ENCODE measurements around the gene DIDO1.

DNA sequence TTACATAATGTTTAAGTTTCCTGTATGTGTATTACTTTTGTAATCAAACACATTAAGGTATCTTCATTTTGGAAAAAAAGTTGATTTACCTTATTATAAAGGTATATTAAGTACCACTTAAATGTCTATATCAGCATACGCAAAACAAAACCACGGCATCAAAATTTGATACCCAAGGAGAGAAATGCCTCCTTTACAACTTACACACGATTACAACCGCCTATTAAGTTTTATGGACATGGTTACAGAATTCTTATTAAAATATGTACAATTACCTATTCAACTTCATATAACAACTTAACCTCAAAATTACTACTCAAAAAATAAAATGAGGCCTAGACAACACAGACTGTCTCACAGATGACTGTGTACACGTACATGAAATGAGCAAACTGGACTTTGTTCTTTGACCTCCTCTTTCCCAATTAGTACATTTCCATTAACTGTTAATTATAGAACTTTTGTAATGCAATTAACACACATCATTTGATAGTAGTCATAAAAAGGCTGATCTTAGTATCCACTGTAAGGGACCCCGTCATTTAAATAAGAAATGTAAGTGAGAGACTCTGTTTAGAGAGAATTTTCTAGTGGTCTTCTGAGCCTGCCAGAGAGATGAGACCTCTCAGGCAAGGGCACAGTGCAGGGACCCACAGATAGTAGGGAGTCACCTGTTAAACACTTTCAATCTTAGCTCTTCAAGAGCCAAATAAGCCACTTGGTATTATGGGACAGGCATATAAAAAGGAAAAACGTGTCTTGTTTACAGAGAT is 2.5 kb downstream of the DIDO1 start:
- TF ChIP-seq POLR2A (IDR thresholded peaks at IDR 0.05; ENCODE audit: low read length) = no peak
- no peak for TF ChIP-seq GATA1 (IDR thresholded peaks at IDR 0.05; ENCODE audit: low read depth, low read length)

Measured in erythroblast (primary cell).